ENCODE data around the gene TCF25.
"Not testable (repeated sequence)": the region's sequence is repeated elsewhere in the genome, so short reads cannot be mapped to it uniquely, and the experiment has no call there.

The TCF25 gene

GRCh38 chr16:89918453-89919347 lies 45.3 kb downstream of the TCF25 start, which contains the start of gene MC1R:
Gene MC1R (plus strand): TSS chr16:89918862. CDS start chr16:89919259, 397 bp downstream.
- in situ Hi-C loops (cut with MboI; ENCODE audit: low sequenced_read_pairs): no loop called here

GRCh38 chr16:89919535-89920406 lies 46.4 kb downstream of the TCF25 start:
- in situ Hi-C loops (cut with MboI; ENCODE audit: low sequenced_read_pairs): no loop called here

GRCh38 chr16:89920723-89921122 lies 47.3 kb downstream of the TCF25 start:
- in situ Hi-C loops (cut with MboI; ENCODE audit: low sequenced_read_pairs): no loop called here

- in situ Hi-C loops (cut with MboI; ENCODE audit: low sequenced_read_pairs): no loop called here
These were observed 47.8 kb downstream of the TCF25 start for GRCh38 chr16:89921131-89921701.

- in situ Hi-C loops (cut with MboI; ENCODE audit: low sequenced_read_pairs): no loop called here
These were observed 48.5 kb downstream of the TCF25 start for GRCh38 chr16:89921702-89922476.

- in situ Hi-C loops (cut with MboI; ENCODE audit: low sequenced_read_pairs): no loop called here
These were observed 49.1 kb downstream of the TCF25 start for GRCh38 chr16:89922477-89922883.

- in situ Hi-C loops (cut with MboI; ENCODE audit: low sequenced_read_pairs): no loop called here
These were observed 49.7 kb downstream of the TCF25 start, which contains the start of gene TUBB3 for GRCh38 chr16:89922884-89923639. Gene TUBB3 (plus strand): TSS chr16:89923342. CDS start chr16:89923402, 60 bp downstream.

- in situ Hi-C loops (cut with MboI; ENCODE audit: low sequenced_read_pairs): no loop called here
These were observed 50.4 kb downstream of the TCF25 start for GRCh38 chr16:89923640-89924296.

- in situ Hi-C loops (cut with MboI; ENCODE audit: low sequenced_read_pairs): no loop called here
These were observed 51.0 kb downstream of the TCF25 start for GRCh38 chr16:89924297-89924924.

- in situ Hi-C loops (cut with MboI; ENCODE audit: low sequenced_read_pairs): no loop called here
These were observed 51.5 kb downstream of the TCF25 start for GRCh38 chr16:89924925-89925307.

- in situ Hi-C loops (cut with MboI; ENCODE audit: low sequenced_read_pairs): no loop called here
These were observed 52.2 kb downstream of the TCF25 start for GRCh38 chr16:89925596-89926079.

- in situ Hi-C loops (cut with MboI; ENCODE audit: low sequenced_read_pairs): no loop called here
These were observed 58.0 kb downstream of the TCF25 start for GRCh38 chr16:89931305-89931896.

- in situ Hi-C loops (cut with MboI; ENCODE audit: low sequenced_read_pairs): no loop called here
These were observed 58.6 kb downstream of the TCF25 start for GRCh38 chr16:89931964-89932363.

GRCh38 chr16:89934019-89934418 lies 60.6 kb downstream of the TCF25 start:
- in situ Hi-C loops (cut with MboI; ENCODE audit: low sequenced_read_pairs): not testable (repeated sequence)

- in situ Hi-C loops (cut with MboI; ENCODE audit: low sequenced_read_pairs): no loop called here
These were observed 61.5 kb downstream of the TCF25 start for GRCh38 chr16:89934611-89935553.

- in situ Hi-C loops (cut with MboI; ENCODE audit: low sequenced_read_pairs): not testable (repeated sequence)
These were observed 62.2 kb downstream of the TCF25 start for GRCh38 chr16:89935620-89936019.

GRCh38 chr16:89936034-89936433 lies 62.6 kb downstream of the TCF25 start:
- in situ Hi-C loops (cut with MboI; ENCODE audit: low sequenced_read_pairs): no loop called here

Measured in HL-60/S4 treated with retinoic acid at 250 ng/mL for 4 days and 3 days (cell line).